Uterus (tissue), 2 donors: ENCODE results near the gene ARHGAP8.

Experiments used
- CTCF ChIP-seq, 4 experiments: fragments of 200-600 bp in 2 of 4; fragments of 450-650 bp in 2 of 4; sonication (generic) in 2 of 4; IDR thresholded peaks; one replicate each; pipeline ENCODE4 v1.5.1; 2016 to 2019; ENCODE audit warnings: antibody characterized with exemption in 4 of 4, mild to moderate bottlenecking in 2 of 4, moderate library complexity in 1 of 4
- POLR2A ChIP-seq, 2 donors: fragments of 450-650 bp; IDR thresholded peaks; one replicate each; pipeline ENCODE4 v1.6.1; 2016; ENCODE audit warnings: antibody characterized with exemption in 2 of 2, mild to moderate bottlenecking in 1 of 2, moderate library complexity in 1 of 2

GRCh38 chr22:44732017-44732561, 20.3 kb upstream of the ARHGAP8 start:
- no peak for TF ChIP-seq POLR2A (IDR thresholded peaks at IDR 0.05)
- TF ChIP-seq CTCF (IDR thresholded peaks at IDR 0.05), result no peak
